Heart left ventricle (tissue), 16 donors: Measurements from ENCODE around the gene RFX3. TPM values are rescaled to one million over a fixed set of nuclear protein-coding genes. Genes with fewer than 3 reads are reported as not detected.

Experiments used
- ATAC-seq, 4 donors: fragments of 200-7000 bp; cut with Tn5 transposase; one replicate each; pipeline ENCODE4 v1.9.1; 2020 to 2022; ENCODE audit warnings: moderate library complexity in 4 of 4, mild to moderate bottlenecking in 3 of 4, moderate number of reproducible peaks in 1 of 4
- DNase-seq, 5 donors: peaks; one replicate each; pipeline ENCODE4 v3.0.0-alpha.2; 2020
- H3K27ac ChIP-seq, 12 donors: fragments of 200-600 bp; sonication (generic) in 4 of 12; one replicate each; pipeline versions ENCODE4 v1.5.0 to v1.8.0; 2016 to 2022; ENCODE audit warnings: mild to moderate bottlenecking in 2 of 12
- H3K27me3 ChIP-seq, 9 donors: fragments of 200-600 bp; sonication (generic) in 2 of 9; one replicate each; pipeline versions ENCODE4 v1.5.1 to v1.8.0; 2016 to 2022; ENCODE audit warnings: mild to moderate bottlenecking in 3 of 9
- H3K36me3 ChIP-seq, 9 donors: fragments of 200-600 bp; sonication (generic) in 2 of 9; one replicate each; pipeline versions ENCODE4 v1.5.0 to v1.8.0; 2018 to 2022; ENCODE audit warnings: mild to moderate bottlenecking in 2 of 9
- H3K4me1 ChIP-seq, 12 donors: fragments of 200-600 bp; sonication (generic) in 4 of 12; one replicate each; pipeline versions ENCODE4 v1.5.0 to v1.8.0; 2016 to 2022; ENCODE audit warnings: mild to moderate bottlenecking in 3 of 12
- H3K4me3 ChIP-seq, 12 donors: fragments of 200-600 bp; sonication (generic) in 4 of 12; one replicate each; pipeline versions ENCODE4 v1.5.0 to v1.8.0; 2017 to 2022; ENCODE audit warnings: mild to moderate bottlenecking in 9 of 12, moderate library complexity in 4 of 12
- H3K9me3 ChIP-seq, 12 donors: fragments of 200-600 bp; sonication (generic) in 4 of 12; one replicate each; pipeline versions ENCODE4 v1.5.0 to v1.8.0; 2016 to 2022; ENCODE audit warnings: mild to moderate bottlenecking in 1 of 12
- CTCF ChIP-seq, 12 donors: fragments of 200-600 bp; sonication (generic) in 4 of 12; IDR thresholded peaks; one replicate each; pipeline versions ENCODE4 v1.5.0 to v1.8.0; 2018 to 2022; ENCODE audit warnings: antibody characterized with exemption in 12 of 12, mild to moderate bottlenecking in 5 of 12
- POLR2A ChIP-seq, 2 donors: fragments of 450-650 bp; IDR thresholded peaks; one replicate each; pipeline ENCODE4 v1.6.1; 2017; ENCODE audit warnings: antibody characterized with exemption in 2 of 2, mild to moderate bottlenecking in 2 of 2, moderate library complexity in 2 of 2
- WGBS, 4 donors: extraction: QIAGEN DNeasy Blood & Tissue Kit in 2 of 4; methylation state at CpG; one replicate each; pipeline versions ENCODE4 v1.1.5 to v1.1.7; 2013 to 2018; 5-methylcytosine and 5-hydroxymethylcytosine counted together
- intact Hi-C, 10 donors: fragments of 100-400 bp; cut with DNase I; formaldehyde crosslinking; loops; one replicate each; pipeline versions ENCODE4 v1.11.1 to v1.14.2; 2022
- polyA plus RNA-seq, 2 donors: library from polyadenylated mRNA; stranded (reverse); fragments of 200-250 nt; gene quantifications; one replicate each; pipeline ENCODE4 v1.2.3, GENCODE V29; 2013
- total RNA-seq, 9 donors: library from RNA; depleted of rRNA in 2 of 9; stranded (reverse); fragments of >200 nt in 2 of 9; fragmentation: NEBNext Ultra II Directional in 3 of 9; extraction: Animal tissue kit (Norgen Biotek cat#: 25700) in 3 of 9; gene quantifications; one replicate each; pipeline versions ENCODE4 v1.1.0 to v1.2.4, GENCODE V29; 2016 to 2023
- donor health status: ischemic (EF 13 %, LVEDD 7.1; RV severe dilation, severe dysfunction).
- donor health status: healthy with polysubstance abuse.
- donor health status: DM: no; HTN: yes; CAD: no.
- donor health status: DM: no; HTN: no; CAD: no.
- donor health status: ischemic (EF 25% LVEDD 6.9; RV normal size, moderate dysfunction).
- donor health status: ischemic (EF 25% LVEDD 5.7; RV mildly dilated, moderate dysfunction).
- donor health status: healthy.
- donor health status: DM: yes; HTN: yes; CAD: no.
- donor health status: ischemic (EF 35%, LVEDD 5.7; RV mildly dilated, moderate dysfunction).
- donor health status: nonischemic (EF 11% LVEDD 7.7; RV severe dilation, severe dysfunction).
- donor health status: DM: yes; HTN: yes; CAD: no.
- donor health status: PGD.
- donor health status: ischemic (EF 29% LVEDD 5.4; RV normal size, mild dysfunction).
- donor health status: nonischemic (EF 23%, LVEDD 6.1; RV moderate dilation, normal function).

RFX3 gene
- total and polyA plus RNA-seq, 11 donors = 0.80 to 8.3 (median 2.9) TPM

GRCh38 chr9:3492214-3492613 is 33.6 kb downstream of the RFX3 start:
- Histone ChIP-seq H3K9me3 (no peaks in the 10 kb centered on the region), H3K4me3 (no peak overlapping the region), H3K36me3 (no peaks in the 10 kb centered on the region), H3K27ac (no peak overlapping the region), H3K4me1 (peaks cover 0 to 13% (median 3%) of the 10 kb centered on the region in 12 donors), H3K27me3 (no peaks in the 10 kb centered on the region)
- DNase-seq (no peak), ATAC-seq (no peak)
- TF ChIP-seq POLR2A (IDR thresholded peaks at IDR 0.05) (no peak), CTCF (IDR thresholded peaks at IDR 0.05) (no peak)
- intact Hi-C loops = no loop called here
- 97 to 99% (median 98%) methylated on average over 4 of the region's 4 CpGs for WGBS, 4 donors

- intact Hi-C loops = no loop called here
- H3K36me3 ChIP-seq = no peaks in the 10 kb centered on the region
- H3K9me3 ChIP-seq = no peaks in the 10 kb centered on the region
- DNase-seq (no peak), ATAC-seq (no peak)
- H3K4me1 ChIP-seq = peaks cover 0 to 6% (median 0%) of the 10 kb centered on the region in 12 donors
- TF ChIP-seq POLR2A (IDR thresholded peaks at IDR 0.05) (no peak), CTCF (IDR thresholded peaks at IDR 0.05) (no peak)
- H3K27me3 ChIP-seq = no peaks in the 10 kb centered on the region
- no peak overlapping the region for H3K27ac ChIP-seq
- H3K4me3 ChIP-seq = no peak overlapping the region
These were observed 34.4 kb downstream of the RFX3 start for GRCh38 chr9:3491450-3491849.

- H3K27me3 ChIP-seq = no peaks in the 10 kb centered on the region
- ATAC-seq (no peak), DNase-seq (no peak)
- 87 to 93% (median 90%) methylated on average over 4 of the region's 4 CpGs for WGBS, 4 donors
- H3K27ac ChIP-seq = no peak overlapping the region
- no peak overlapping the region for H3K4me3 ChIP-seq
- peaks cover 0 to 2% (median 0%) of the 10 kb centered on the region in 12 donors for H3K4me1 ChIP-seq
- H3K36me3 ChIP-seq = no peaks in the 10 kb centered on the region
- intact Hi-C loops = no loop called here
- TF ChIP-seq POLR2A (IDR thresholded peaks at IDR 0.05) (no peak), CTCF (IDR thresholded peaks at IDR 0.05) (no peak)
- H3K9me3 ChIP-seq = no peaks in the 10 kb centered on the region
These were observed 34.8 kb downstream of the RFX3 start for GRCh38 chr9:3490957-3491356.

GRCh38 chr9:3482578-3482977 is 43.2 kb downstream of the RFX3 start:
- H3K27ac ChIP-seq = no peak overlapping the region
- H3K27me3 ChIP-seq = no peaks in the 10 kb centered on the region
- TF ChIP-seq CTCF (IDR thresholded peaks at IDR 0.05) = no peak
- TF ChIP-seq POLR2A (IDR thresholded peaks at IDR 0.05) = no peak
- H3K4me3 ChIP-seq = no peak overlapping the region
- ATAC-seq (no peak), DNase-seq (no peak)
- peaks cover 0 to 12% (median 4%) of the 10 kb centered on the region in 12 donors for H3K9me3 ChIP-seq
- 93 to 97% (median 96%) methylated on average over 2 of the region's 2 CpGs for WGBS, 4 donors
- H3K36me3 ChIP-seq = peaks cover 0 to 14% (median 0%) of the 10 kb centered on the region in 9 donors
- intact Hi-C loops = no loop called here
- peaks cover 0 to 28% (median 0%) of the 10 kb centered on the region in 12 donors for H3K4me1 ChIP-seq
